ENCODE measurements around the gene SORCS1. TPM values are rescaled to one million over a fixed set of nuclear protein-coding genes. Genes with fewer than 3 reads are reported as not detected.

Gene SORCS1
- polyA plus RNA-seq, 4 donors = 4.5 to 19.8 (median 9.6) TPM

DNA sequence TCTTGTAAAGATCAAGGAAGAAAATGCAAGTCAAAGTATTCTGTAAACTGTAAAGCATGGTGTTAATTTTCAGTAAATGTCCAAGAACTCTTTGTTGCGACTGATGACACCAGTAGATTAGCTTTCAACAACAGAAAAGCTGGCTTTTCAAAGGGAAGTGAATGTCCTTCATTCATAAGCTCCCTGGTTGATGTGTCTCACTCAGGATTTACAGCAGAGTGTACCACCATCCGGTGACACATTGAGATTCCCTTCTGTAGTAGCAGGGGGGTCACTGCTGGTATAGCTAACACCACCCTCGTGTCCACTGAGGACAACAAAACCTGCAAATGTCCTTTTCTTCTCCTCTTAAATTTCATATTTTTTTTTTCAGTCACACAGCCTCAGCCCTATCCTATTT, 253.4 kb downstream of the SORCS1 start:
- no peak for DNase-seq (ENCODE audit: low read depth in 4 of 4, low spot score in 3 of 4)

DNA sequence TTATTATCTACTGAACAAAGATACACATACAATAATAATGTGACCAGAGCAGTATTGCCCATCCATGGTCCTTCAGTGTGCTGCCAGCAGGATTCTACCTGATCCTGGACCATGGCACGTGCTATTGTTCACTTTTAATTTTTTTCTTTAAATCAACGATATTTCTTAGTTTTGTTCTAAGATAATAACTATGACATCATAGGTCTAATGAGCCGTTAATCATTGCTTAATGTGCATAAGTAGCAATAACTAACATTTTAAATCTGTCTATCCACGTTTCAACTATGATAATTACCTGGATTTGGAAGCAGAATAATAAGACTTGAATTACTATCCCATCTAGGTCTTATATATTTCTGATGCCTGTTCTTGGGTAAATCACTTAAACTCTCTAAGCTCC, 253.8 kb downstream of the SORCS1 start:
- DNase-seq (ENCODE audit: low read depth in 4 of 4, low spot score in 3 of 4) = no peak

DNA sequence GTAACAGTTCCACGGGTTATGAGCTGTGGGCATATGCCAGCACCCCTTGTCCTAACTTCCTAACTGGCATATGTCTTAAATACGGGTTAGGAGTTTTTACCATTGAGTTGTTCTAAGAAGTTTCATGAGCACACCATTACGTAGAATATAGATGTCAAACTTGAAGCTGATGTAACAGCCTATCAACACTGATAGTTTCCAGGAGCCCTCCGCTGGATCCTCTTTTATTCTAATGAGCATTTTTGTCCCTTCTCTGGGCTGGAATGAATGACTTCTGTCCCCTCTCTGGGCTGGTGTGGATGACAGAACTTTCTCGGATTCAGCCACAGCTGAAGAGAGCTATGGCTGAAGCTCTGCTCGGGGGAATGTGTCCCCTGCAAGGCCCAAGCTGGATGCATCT, 256.3 kb downstream of the SORCS1 start:
- DNase-seq (ENCODE audit: low read depth in 4 of 4, low spot score in 3 of 4) = no peak

DNA sequence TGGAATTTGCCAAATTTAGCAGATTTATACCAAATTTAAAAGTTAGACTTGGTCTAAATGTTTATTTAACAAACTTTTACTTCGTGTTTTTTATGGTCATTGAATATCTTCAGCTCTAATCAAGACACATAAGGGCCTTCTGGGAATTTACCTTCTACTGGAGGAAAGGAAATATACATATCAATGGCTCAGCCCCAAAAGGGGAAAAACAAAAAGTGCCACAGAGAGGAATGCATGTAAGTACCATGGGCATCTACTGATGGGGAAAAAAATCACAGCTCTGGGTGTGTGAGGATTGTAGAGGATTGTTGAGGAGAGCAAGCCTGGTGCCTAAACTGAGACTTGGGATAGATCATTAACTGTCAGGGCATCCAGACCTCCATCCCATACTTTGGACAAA, 260.3 kb downstream of the SORCS1 start:
- no peak for DNase-seq (ENCODE audit: low read depth in 4 of 4, low spot score in 3 of 4)

DNA sequence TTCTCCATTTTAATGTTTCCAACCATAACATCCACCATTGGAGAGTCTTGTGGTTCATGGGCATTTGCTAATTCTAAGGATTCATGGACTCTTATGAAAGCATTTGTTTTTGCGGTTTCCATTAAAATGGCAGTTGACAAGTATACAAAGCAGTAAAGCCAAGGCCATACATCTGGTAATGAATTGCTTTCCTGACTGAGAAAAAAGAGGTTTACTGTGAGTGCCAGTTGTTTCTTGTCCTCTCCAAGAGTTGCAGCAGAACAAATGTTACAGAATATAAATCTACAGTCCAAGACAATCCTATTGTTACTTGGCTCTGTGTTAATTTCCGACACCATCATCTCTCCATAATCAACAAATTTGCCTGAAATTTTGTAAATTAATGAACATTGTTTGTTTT, 261.3 kb downstream of the SORCS1 start:
- DNase-seq (ENCODE audit: low read depth in 4 of 4, low spot score in 3 of 4) = no peak

DNA sequence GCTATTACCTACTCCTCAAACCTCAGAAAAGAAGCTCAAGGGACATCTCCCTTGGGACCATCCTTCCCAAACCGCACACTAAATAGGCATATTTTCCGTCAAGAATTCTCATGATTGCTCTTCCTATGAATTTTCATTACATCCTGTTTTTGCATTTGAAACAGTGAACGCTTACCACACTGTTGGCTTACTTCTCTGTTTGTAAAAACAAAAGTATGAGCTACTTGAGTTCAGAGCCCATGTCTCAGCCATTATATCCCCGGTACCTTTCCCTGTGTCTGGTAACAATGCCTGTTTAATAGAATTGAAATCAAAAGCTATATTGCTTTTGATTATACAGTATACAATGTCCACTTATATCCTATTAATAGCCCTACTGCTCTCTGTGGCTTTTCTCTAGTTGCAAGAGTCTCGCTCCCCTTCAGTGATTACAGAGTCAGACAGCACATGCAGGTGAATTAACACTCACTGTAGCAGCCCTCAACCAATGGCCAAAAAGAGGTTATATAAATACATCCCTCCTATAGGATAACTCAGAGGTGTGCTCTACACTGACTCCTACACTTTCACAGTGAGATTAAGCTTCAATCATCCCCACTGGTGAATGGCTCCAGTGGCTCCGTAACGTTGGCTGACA, 264.4 kb downstream of the SORCS1 start:
- DNase-seq (ENCODE audit: low read depth in 4 of 4, low spot score in 3 of 4) = no peak

DNA sequence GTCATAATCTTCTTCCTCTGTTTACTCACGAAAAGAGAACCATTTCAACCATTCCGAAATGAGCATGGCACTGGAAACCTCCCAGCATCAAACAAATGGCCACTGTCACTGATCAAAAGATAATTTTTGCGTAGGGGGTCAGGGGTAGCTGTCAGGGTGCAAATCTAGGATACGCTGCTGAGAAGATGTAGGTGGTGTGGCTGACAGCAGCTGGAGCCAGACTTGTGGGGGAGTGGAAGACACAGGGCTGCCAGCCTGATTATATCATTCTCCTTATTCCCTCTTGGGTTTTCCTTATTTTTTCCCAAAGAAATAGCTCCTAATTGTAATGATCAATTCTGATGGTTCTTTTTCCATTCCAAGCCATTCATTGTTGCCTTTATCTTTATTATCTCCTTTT, 266.1 kb downstream of the SORCS1 start:
- DNase-seq (ENCODE audit: low read depth in 4 of 4, low spot score in 3 of 4) = no peak

DNA sequence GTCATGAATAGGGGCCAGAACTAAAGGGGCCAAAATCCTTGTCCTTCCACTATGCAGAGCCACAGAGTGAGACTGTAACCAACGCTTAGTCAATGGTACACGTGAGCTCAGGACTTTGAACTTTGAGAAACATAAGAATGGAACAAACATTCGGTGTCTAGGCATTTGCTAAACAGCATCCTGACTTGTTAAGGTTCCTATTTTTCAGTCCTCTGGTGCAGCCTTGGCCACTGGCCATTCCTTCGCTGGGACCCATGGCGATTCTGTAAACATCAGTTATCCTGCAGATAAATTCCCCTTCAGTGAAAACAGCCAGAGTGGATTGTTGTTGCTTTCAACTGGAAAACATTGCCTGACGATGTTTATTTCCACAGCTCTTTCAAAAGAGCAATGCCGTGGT, 266.8 kb downstream of the SORCS1 start:
- DNase-seq (ENCODE audit: low read depth in 4 of 4, low spot score in 3 of 4) = no peak

DNA sequence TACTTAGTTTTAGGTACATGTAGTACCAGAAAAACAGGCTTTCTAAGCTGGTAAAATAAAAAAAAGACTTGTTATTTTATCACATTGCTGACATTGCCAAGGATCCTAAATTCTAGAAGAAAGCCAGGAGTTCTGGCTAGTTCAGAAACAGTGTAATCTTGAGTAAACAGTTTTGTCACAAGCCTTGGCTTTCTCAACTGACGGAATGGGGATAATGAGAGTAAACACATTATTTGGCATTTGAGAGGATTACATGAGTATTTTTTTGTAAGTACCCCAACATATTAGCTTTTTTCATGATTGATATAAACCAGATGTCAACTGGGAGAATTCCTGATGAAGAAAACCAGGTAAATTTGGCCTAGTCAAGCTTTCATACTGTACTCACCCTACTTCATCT, 269.8 kb downstream of the SORCS1 start:
- no peak for DNase-seq (ENCODE audit: low read depth in 4 of 4, low spot score in 3 of 4)

DNA sequence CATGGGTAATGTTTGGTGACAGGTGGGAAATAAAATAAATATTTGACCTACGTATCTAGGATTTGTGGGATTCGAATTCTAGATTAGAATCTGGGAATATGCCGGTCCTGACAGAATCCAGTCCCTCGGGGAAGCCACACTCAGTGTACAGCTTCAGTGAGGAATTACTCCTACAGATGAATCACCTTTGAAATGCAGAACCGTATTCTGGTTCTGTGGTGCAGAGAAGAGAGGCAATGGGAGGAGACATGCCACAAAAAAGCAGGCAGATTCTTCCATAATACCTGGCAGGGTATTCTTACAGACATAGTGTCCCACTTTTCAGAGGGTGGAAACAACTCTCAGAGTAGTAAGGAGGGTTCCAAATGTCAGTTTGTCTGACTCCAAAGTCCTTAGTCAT, 286.9 kb downstream of the SORCS1 start:
- no peak for DNase-seq (ENCODE audit: low read depth in 4 of 4, low spot score in 3 of 4)

DNA sequence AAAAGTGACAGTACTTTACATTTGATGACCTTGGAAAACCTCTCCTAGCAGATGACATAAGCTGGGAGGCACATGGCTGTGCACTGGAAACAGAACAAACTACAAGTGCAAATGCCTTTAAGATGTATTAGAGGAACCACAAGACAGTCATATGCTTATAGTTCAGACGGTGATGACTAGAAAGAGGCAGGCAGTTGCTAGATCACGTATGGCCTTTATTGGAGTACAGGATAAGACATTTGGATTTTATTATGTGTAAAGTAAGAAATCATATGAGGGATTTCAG, 290.0 kb downstream of the SORCS1 start:
- DNase-seq (ENCODE audit: low read depth in 4 of 4, low spot score in 3 of 4) = no peak

DNA sequence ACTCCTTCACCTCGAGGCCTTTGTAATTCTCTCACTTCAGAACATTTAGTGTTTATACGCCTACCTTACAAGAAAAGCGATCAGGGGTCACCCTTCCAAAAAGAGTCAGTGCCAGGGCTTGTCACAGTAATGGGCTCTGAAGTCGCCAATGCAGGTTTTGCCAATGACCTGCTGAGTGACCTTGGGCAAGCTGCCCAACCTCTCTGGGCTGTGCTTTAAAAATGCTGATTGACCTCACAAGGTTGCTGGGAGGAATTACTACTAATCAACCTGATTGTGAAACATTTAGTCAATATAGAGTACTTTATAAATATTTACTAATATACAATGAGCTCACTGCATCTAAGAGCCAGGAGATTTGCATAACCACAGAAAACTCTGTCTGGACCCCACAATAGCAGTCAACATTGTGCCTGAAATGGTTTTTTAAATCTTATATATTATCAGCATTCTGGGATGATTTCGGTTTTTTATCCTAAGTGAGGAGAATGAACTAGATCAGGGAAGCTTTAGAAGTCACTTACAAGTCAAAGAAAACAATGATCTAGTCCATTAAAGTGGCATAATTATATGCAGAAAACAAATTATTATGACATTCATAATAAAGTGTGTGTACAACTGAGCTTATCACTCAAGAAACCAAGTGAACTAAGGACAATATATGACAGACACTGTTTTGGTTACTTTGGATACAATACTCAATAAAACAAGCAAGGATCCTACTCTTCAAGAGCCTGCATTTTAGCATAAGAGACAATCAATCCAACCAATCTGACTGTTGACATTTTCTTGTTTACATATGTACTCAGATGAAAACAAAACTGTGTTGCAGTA, 290.5 kb downstream of the SORCS1 start:
- DNase-seq (ENCODE audit: low read depth in 4 of 4, low spot score in 3 of 4) = no peak

DNA sequence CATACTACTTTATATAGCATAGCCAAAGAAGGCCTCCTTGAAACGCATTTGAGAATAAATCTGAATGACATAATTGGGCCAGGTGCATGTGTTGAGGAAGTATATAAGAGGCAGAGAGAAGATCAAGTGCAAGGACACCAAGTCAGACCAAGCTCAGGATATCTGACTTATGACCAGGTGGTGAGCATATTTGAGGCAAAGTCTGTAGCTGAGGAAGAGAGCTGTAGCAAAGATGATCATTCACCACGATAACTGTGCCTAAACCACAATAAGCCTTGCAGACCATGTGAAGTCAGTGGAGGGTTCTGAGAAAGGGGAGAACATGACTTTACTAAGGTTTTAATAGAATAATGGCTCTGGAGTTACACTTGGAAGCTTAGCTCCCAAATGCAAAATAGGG, 292.3 kb downstream of the SORCS1 start:
- DNase-seq (ENCODE audit: low read depth in 4 of 4, low spot score in 3 of 4) = no peak

DNA sequence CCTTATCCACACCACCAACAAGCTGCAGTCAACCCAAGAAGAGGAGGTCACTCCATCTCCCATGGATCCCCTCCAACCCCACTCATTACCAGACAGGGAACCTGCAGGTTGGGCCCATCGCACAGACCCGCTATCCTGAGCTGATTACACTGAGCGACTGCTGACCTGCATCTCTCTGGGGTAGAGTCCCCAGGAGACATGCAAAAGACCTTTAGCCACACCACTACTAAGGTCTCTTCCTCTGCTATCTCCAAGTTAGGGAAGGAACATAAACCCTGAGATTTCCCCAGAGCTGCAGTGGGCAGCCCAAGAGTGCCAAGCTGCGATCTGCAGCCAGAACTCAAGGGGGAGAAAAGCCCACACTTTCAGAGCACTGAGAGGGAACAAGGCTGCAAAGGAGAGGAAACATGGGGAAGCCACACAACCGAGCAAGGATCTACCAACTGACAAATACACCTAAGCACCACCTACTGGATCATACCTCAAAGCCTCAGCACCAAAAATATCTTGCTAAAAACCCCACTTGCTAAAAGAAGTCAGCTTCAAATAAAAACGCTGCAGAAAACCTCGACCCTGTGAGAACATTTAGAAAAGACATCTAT, 298.2 kb downstream of the SORCS1 start:
- DNase-seq (ENCODE audit: low read depth in 4 of 4, low spot score in 3 of 4) = no peak

DNA sequence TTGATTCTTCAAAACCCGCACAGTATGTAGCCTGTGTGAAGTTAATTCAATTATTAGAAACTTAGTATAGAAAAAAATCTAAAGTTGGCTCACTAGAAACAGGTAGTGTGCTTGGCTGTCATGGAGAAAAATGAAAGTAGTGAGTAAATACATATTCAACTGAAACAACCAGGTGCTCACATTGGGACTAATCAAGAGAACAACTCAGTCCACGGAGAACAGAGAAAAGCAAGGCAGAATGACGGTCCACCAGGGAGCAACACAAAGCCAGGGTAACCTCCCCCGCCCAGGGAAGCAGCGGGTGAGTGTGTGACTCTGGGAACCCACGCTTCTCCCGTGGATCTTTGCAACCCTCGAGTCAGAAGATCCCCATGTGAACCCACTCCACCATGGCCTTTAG, 300.5 kb downstream of the SORCS1 start:
- no peak for DNase-seq (ENCODE audit: low read depth in 4 of 4, low spot score in 3 of 4)

DNA sequence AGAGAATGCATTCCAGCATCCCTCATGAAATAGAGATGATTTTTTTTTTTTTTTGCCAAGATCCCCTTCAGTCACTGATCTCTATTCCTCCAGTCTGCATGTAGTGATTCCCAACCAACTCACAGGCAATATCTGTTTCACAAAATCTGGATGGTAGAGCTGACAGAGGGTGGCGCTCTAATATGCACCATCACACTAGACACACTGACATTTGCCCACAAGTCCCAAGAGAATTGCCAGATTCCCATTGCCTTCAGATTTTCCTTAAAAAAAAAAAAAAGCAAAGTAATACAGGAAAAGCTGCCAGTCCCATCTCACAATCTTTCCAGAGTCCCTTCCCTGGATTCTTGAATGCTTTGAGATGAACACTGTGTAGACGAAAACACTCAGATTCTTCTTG, 301.0 kb downstream of the SORCS1 start:
- DNase-seq (ENCODE audit: low read depth in 4 of 4, low spot score in 3 of 4) = no peak

DNA sequence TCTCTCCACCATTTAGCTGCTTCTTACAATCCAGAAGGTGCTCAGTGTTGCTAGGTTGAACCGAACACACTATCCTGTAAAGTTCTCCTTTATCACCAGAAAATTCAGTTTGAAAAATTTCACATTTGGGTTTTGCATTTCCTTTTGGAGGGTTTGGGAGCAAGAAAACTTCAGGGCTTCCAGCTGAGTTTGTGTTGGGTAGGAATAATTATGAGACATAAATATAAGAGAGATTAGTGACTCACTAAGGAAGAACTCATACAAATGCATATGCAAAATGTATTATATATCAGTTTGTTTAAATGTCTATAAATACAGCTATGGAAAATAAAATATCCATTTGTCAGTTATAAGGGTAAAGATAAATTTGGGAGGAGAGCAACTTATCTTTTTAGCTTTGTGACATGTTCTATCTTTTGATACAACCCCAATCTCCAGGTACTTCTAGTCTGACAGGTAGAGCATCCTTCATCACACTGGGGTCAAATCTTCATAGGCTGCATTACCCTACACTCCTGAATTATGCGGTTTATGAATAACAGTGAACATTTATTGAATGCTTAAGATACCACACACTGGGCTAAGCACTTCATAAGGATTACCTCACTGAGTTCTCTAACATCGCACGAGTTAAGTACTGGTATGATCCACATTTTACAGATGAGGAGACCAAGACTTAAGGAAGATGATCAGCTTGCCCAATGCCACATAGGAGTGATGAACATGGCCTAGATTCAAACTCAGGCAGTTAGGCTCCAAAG, 304.4 kb downstream of the SORCS1 start:
- no peak for DNase-seq (ENCODE audit: low read depth in 4 of 4, low spot score in 3 of 4)

DNA sequence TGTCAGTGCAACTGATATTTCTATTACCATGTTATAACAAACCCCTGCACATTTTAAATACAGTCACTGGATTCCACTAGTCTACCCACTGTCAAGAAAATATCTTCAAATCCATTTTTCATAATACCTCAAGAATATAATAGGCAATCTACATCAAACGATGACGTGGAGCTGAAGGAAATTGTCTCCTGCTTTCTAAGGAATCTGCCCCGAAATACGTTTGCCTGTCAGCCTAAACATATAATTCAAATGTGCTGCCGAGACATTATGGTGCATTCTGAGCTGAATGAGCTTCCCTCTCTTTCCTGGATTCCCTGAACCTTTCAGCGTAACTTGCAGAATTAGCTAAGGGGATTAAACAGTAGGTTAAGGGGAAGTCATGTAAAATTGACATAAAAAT, 306.8 kb downstream of the SORCS1 start:
- no peak for DNase-seq (ENCODE audit: low read depth in 4 of 4, low spot score in 3 of 4)

DNA sequence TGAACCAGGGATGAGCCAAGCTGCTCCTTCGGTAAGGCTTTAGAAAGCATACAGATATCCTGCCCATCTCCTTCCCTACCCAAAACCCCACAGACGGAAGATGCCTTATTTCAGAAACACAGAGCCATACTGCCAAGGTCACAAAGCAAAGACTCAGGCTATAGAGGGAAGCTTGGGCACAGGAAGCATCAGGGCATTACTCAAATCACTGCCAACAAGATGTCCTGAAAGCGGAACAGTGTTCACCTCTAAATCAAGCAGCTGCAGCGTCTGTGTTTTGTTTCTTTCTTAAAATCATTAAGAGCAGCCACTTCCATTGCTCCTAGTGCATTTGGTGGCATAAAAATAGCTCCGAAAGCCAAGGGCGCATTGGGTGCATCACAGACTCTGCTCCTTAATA, 307.3 kb downstream of the SORCS1 start:
- DNase-seq (ENCODE audit: low read depth in 4 of 4, low spot score in 3 of 4) = no peak

DNA sequence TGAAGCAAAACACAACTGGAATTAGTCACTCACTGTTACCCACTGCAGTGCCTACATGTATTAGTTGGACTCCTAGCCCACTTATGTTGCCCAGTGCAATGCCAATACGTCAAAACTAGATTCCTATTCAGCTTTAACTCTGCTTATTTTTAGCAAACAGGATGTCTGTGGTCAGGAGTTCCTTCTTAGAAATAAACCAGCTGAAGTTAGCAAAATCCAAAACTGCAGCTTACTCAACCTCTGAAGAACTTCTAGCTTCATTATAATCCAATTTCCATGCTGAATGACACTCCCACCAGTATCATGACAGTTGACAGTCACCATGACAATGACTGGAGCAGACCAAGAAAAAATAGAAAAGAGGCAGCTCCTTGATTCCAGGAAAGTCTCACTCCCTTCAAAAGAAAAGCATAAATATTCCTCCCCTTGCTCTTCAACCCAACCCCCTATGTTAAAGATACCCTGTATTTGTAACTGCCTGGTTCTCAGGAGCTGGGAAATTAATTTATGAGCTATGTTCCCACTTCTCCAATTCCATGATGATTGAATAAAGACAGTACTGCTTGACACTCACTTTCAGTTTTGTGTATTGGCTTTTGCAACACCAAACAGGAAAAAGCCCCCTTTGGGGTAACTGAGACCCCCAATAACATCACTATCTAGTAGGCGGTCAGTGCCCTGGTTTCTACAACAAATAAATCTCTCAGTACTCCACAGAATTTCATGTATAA, 327.4 kb downstream of the SORCS1 start:
- no peak for DNase-seq (ENCODE audit: low read depth in 4 of 4, low spot score in 3 of 4)

DNA sequence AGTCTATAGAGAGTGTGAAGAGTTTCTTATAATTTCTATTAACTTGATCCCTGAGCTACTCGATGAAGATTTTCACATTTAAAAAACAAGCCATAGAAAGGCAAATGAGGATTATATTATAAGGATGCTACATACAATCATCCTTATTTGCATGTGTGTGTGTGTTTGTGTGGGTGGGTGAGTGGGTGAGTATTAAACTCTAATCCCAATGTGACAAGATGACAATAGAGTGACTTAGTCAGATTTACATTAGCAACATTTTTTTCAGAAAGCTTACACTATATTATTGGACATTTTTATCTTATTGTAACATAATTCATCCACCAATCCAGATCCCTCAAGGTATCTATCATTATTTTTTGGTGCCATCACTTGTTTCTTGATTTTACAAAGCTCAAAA, 331.7 kb downstream of the SORCS1 start:
- no peak for DNase-seq (ENCODE audit: low read depth in 4 of 4, low spot score in 3 of 4)

Data from left renal pelvis (tissue), 4 donors.